SK-N-SH (cell line): Measurements from ENCODE around the gene EVL. TPM values are rescaled to one million over a fixed set of nuclear protein-coding genes. Genes with fewer than 3 reads are reported as not detected.

Experiments used
- CTCF ChIA-PET: fragments of 300-600, 350-600 bp; formaldehyde crosslinking; extraction: SDS; loops from one replicate; lab custom pipeline; 2021; lab: Yijun Ruan, JAX
- POLR2A ChIA-PET: fragments of 350-600 bp; sonication (Branson Sonifier 250); formaldehyde crosslinking; extraction: SDS; loops from one replicate; lab custom pipeline; 2020; ENCODE audit warnings: antibody characterized with exemption, inconsistent platforms; lab: Yijun Ruan, JAX
- DNase-seq: peaks from one replicate; pipeline ENCODE4 v3.0.0; 2012
- H2AFZ ChIP-seq: fragments of 200-600 bp; sonication (generic); 2 replicates; pipeline ENCODE4 v1.8.1; 2016; ENCODE audit warnings: antibody characterized with exemption, mild to moderate bottlenecking, low read depth
- H3F3A ChIP-seq: fragments of 200-600 bp; sonication (generic); replicated peaks from 2 replicates; pipeline ENCODE3; 2016; ENCODE audit warnings: antibody characterized with exemption, mild to moderate bottlenecking; ENCODE audit not compliant: insufficient read depth
- H3K27ac ChIP-seq, 2 experiments: fragments of 200-500 bp in 1 of 2; fragments of 200-600 bp in 1 of 2; sonication (Bioruptor generic) in 1 of 2; sonication (generic), shearing (Covaris generic) in 1 of 2; 2 replicates each; pipeline versions ENCODE4 v1.5.1 to v1.6.1; 2014 to 2016; ENCODE audit warnings: low read depth in 2 of 2, inconsistent platforms in 1 of 2, low read length in 1 of 2, mild to moderate bottlenecking in 1 of 2, mixed read lengths in 1 of 2
- H3K27me3 ChIP-seq: fragments of 200-600 bp; sonication (generic), shearing (Covaris generic); 2 replicates; pipeline ENCODE4 v1.6.1; 2016; ENCODE audit warnings: mixed run types; ENCODE audit not compliant: insufficient read depth
- H3K36me3 ChIP-seq, 2 experiments: fragments of 200-500 bp in 1 of 2; fragments of 200-600 bp in 1 of 2; sonication (Bioruptor generic) in 1 of 2; sonication (generic) in 1 of 2; replicated peaks in 1 of 2; 2 replicates each; pipeline versions ENCODE3 to v1.5.1; 2014 to 2016; ENCODE audit warnings: low read length in 1 of 2, mild to moderate bottlenecking in 1 of 2; ENCODE audit not compliant: insufficient read depth in 2 of 2, control insufficient read depth in 1 of 2
- H3K4me1 ChIP-seq, 2 experiments: fragments of 200-500 bp in 1 of 2; fragments of 200-600 bp in 1 of 2; sonication (Bioruptor generic) in 1 of 2; sonication (generic), shearing (Covaris generic) in 1 of 2; 2 replicates each; pipeline versions ENCODE4 v1.5.1 to v1.6.1; 2014 to 2016; ENCODE audit warnings: low read depth in 1 of 2, low read length in 1 of 2, mixed run types in 1 of 2; ENCODE audit not compliant: insufficient read depth in 2 of 2, control insufficient read depth in 1 of 2
- H3K4me2 ChIP-seq: fragments of 200-600 bp; sonication (generic), shearing (Covaris generic); 2 replicates; pipeline ENCODE4 v1.6.1; 2017; ENCODE audit warnings: mixed run types
- H3K4me3 ChIP-seq, 2 experiments: fragments of 200-500 bp in 1 of 2; fragments of 200-600 bp in 1 of 2; sonication (Bioruptor generic) in 1 of 2; sonication (generic), shearing (Covaris generic) in 1 of 2; 2 replicates each; pipeline versions ENCODE4 v1.5.1 to v1.8.1; 2014 to 2016; ENCODE audit warnings: low read depth in 2 of 2, inconsistent platforms in 1 of 2, low read length in 1 of 2, mild to moderate bottlenecking in 1 of 2, mixed read lengths in 1 of 2, moderate library complexity in 1 of 2
- H3K79me2 ChIP-seq: fragments of 200-600 bp; sonication (generic); 2 replicates; pipeline ENCODE4 v1.8.1; 2017; ENCODE audit warnings: mild to moderate bottlenecking; ENCODE audit not compliant: insufficient read depth
- H3K9ac ChIP-seq: fragments of 200-600 bp; sonication (generic); 2 replicates; pipeline ENCODE4 v1.6.1; 2017; ENCODE audit warnings: mixed run types
- H3K9me2 ChIP-seq: fragments of 200-600 bp; sonication (generic); 2 replicates; pipeline ENCODE4 v1.6.1; 2017; ENCODE audit warnings: mixed run types
- H3K9me3 ChIP-seq: fragments of 200-600 bp; sonication (generic); 2 replicates; pipeline ENCODE4 v1.6.1; 2017; ENCODE audit warnings: mixed run types, mild to moderate bottlenecking, moderate library complexity
- H4K20me1 ChIP-seq: fragments of 200-600 bp; sonication (generic); 2 replicates; pipeline ENCODE4 v1.6.1; 2017; ENCODE audit warnings: mild to moderate bottlenecking, mixed run types; ENCODE audit not compliant: insufficient read depth
- ELF1 ChIP-seq: IDR thresholded peaks from 2 replicates; pipeline ENCODE4 v1.4.0; 2012
- FOSL2 ChIP-seq: IDR thresholded peaks from 2 replicates; pipeline ENCODE4 v1.4.0; 2012; ENCODE audit warnings: low read depth, mild to moderate bottlenecking, moderate library complexity, borderline replicate concordance
- FOXJ3 ChIP-seq: sonication (generic); formaldehyde crosslinking; IDR thresholded peaks from 2 replicates; pipeline ENCODE4 v1.5.1; 2020; ENCODE audit warnings: mild to moderate bottlenecking, missing genetic modification reagents
- FOXM1 ChIP-seq: IDR thresholded peaks from 2 replicates; pipeline ENCODE4 v1.4.0; 2012; ENCODE audit warnings: low read depth, mild to moderate bottlenecking
- GABPA ChIP-seq: IDR thresholded peaks from 2 replicates; pipeline ENCODE4 v1.4.0; 2012; ENCODE audit warnings: low read depth, mild to moderate bottlenecking
- GATA2 ChIP-seq: sonication (generic); formaldehyde crosslinking; IDR thresholded peaks from 2 replicates; pipeline ENCODE4 v1.5.0; 2020; ENCODE audit warnings: mild to moderate bottlenecking, missing genetic modification reagents
- JUND ChIP-seq: IDR thresholded peaks from 2 replicates; pipeline ENCODE4 v1.4.0; 2012
- MXI1 ChIP-seq: IDR thresholded peaks from 2 replicates; pipeline ENCODE4 v1.6.1; 2012; ENCODE audit warnings: mild to moderate bottlenecking, low read depth, low read length, improper control_type of control experiment
- NRF1 ChIP-seq: IDR thresholded peaks from 2 replicates; pipeline ENCODE4 v1.6.1; 2012; ENCODE audit warnings: low read depth, mild to moderate bottlenecking, low read length
- POLR2AphosphoS5 ChIP-seq: IDR thresholded peaks from 2 replicates; pipeline ENCODE4 v1.6.1; 2012; ENCODE audit warnings: low read depth, low read length
- WGBS: methylation state at CpG from one replicate; pipeline ENCODE4 v1.1.6; 2017; ENCODE audit warnings: low lambda C conversion rate; 5-methylcytosine and 5-hydroxymethylcytosine counted together
- polyA plus RNA-seq, 3 experiments: library from polyadenylated mRNA; depleted of rRNA; stranded (reverse); fragments of >200 nt; gene quantifications; 2 replicates each; pipeline ENCODE4 v1.2.3, GENCODE V29; 2012

EVL gene
- polyA plus RNA-seq, 1 of the 3 experiments (the other 2 are of a cell fraction) = 36.5 TPM

GRCh38 chr14:100131181-100131580 lies 66.0 kb downstream of the EVL start:
- peaks cover 9 to 75% of the 10 kb centered on the region in 2 experiments; a peak in 3 of 4 replicates for H3K4me1 ChIP-seq
- H3K27ac ChIP-seq = peak overlapping the region in 1 of 2 experiments; percentile 74; a peak in 1 of 4 replicates
- no peaks in the 10 kb centered on the region for H3K9me2 ChIP-seq
- H2AFZ ChIP-seq = no peak overlapping the region
- H3K4me3 ChIP-seq = no peak overlapping the region
- peaks cover 3 to 14% of the 10 kb centered on the region in 2 experiments for H3K36me3 ChIP-seq
- H3K27me3 ChIP-seq = no peaks in the 10 kb centered on the region
- no peaks in the 10 kb centered on the region for H3K79me2 ChIP-seq
- ChIA-PET POLR2A (interaction anchor here (1.5 kb wide), 1 partner anchor 11 kb away, joined by 5 read pairs; no protein-coding TSS in a partner anchor), CTCF (interaction anchor here (0.8 to 10.5 kb wide), 5 partner anchors 9 to 149 kb away, joined by 3 to 70 read pairs (median 14); no protein-coding TSS in a partner anchor)
- H4K20me1 ChIP-seq = no peaks in the 10 kb centered on the region
- no peak for DNase-seq
- no peaks in the 10 kb centered on the region for H3K9me3 ChIP-seq
- H3K4me2 ChIP-seq = no peak overlapping the region
- H3F3A ChIP-seq = no peaks in the 10 kb centered on the region
- H3K9ac ChIP-seq = no peak overlapping the region
- TF ChIP-seq GABPA (no peak), MXI1 (no peak), JUND (no peak), NRF1 (no peak), ELF1 (no peak), POLR2AphosphoS5 (no peak), FOXM1 (no peak), FOSL2 (no peak)
- 92% methylated on average over 6 of the region's 6 CpGs for WGBS

- Histone ChIP-seq H3K4me2 (peak overlapping the region; percentile 37; the same call in 1 of the 2 replicates), H3K27me3 (no peaks in the 10 kb centered on the region), H3K4me3 (no peak overlapping the region), H4K20me1 (no peaks in the 10 kb centered on the region), H3K4me1 (peaks cover 9 to 74% of the 10 kb centered on the region in 2 experiments; a peak in 3 of 4 replicates), H3K9me3 (no peaks in the 10 kb centered on the region), H3K9ac (no peak overlapping the region), H3K9me2 (no peaks in the 10 kb centered on the region), H3F3A (no peaks in the 10 kb centered on the region), H3K79me2 (no peaks in the 10 kb centered on the region), H3K27ac (peak overlapping the region; percentile 28 to 74; a peak in 3 of 4 replicates), H3K36me3 (peaks cover 3 to 14% of the 10 kb centered on the region in 2 experiments), H2AFZ (no peak overlapping the region)
- DNase-seq = peak; percentile 58
- TF ChIP-seq FOSL2 = no peak
- no peak for TF ChIP-seq POLR2AphosphoS5
- peak; percentile 38 for TF ChIP-seq GATA2 (CRISPR knock-in tag)
- TF ChIP-seq FOXJ3 (CRISPR knock-in tag) = no peak
- 90% methylated on average over 15 of the region's 25 CpGs for WGBS
- POLR2A ChIA-PET = interaction anchor here (1.2 to 1.9 kb wide), 3 partner anchors 10 to 60 kb away, joined by 4 to 18 read pairs (median 4); no protein-coding TSS in a partner anchor
- CTCF ChIA-PET = interaction anchor here (0.7 to 10.5 kb wide), 6 partner anchors 10 to 150 kb away, joined by 3 to 70 read pairs (median 14); no protein-coding TSS in a partner anchor
These were observed 67.1 kb downstream of the EVL start for GRCh38 chr14:100132161-100132902.
